NCI-H460 (cell line): ENCODE results near the gene NFKBIZ. TPM values are rescaled to one million over a fixed set of nuclear protein-coding genes. Genes with fewer than 3 reads are reported as not detected.

Source experiments
- DNase-seq: peaks from one replicate; pipeline ENCODE4 v3.0.0-alpha.2; 2016; ENCODE audit warnings: low read depth; ENCODE audit errors: extremely low read depth
- total RNA-seq: library from RNA; depleted of rRNA; stranded (reverse); fragments of >200 nt; shearing (Covaris generic); gene quantifications from 2 replicates; pipeline ENCODE4 v1.2.3, GENCODE V29; 2014

NFKBIZ gene
- total RNA-seq, 1 experiment from 2014 or later = 4.7 TPM

GRCh38 chr3:101824702-101825101, 24.6 kb upstream of the NFKBIZ start:
- no peak for DNase-seq

GRCh38 chr3:101825904-101826445, 23.3 kb upstream of the NFKBIZ start:
- DNase-seq = no peak

GRCh38 chr3:101827211-101828174, 21.8 kb upstream of the NFKBIZ start:
- no peak for DNase-seq

- no peak for DNase-seq
These were observed 21.0 kb upstream of the NFKBIZ start for GRCh38 chr3:101828276-101828675.

- no peak for DNase-seq
These were observed 20.4 kb upstream of the NFKBIZ start for GRCh38 chr3:101828691-101829436.

- DNase-seq = no peak
These were observed 19.9 kb upstream of the NFKBIZ start for GRCh38 chr3:101829437-101829830.

- no peak for DNase-seq
These were observed 19.4 kb upstream of the NFKBIZ start for GRCh38 chr3:101829874-101830273.

- DNase-seq = no peak
These were observed 15.8 kb upstream of the NFKBIZ start for GRCh38 chr3:101833446-101833974.

- DNase-seq = no peak
These were observed 13.6 kb upstream of the NFKBIZ start for GRCh38 chr3:101835676-101836075.

- DNase-seq = no peak
These were observed 13.2 kb upstream of the NFKBIZ start for GRCh38 chr3:101836160-101836559.

GRCh38 chr3:101836652-101837598, 12.4 kb upstream of the NFKBIZ start:
- no peak for DNase-seq

- no peak for DNase-seq
These were observed 10.6 kb upstream of the NFKBIZ start for GRCh38 chr3:101838691-101839090.

- no peak for DNase-seq
These were observed 9.2 kb upstream of the NFKBIZ start for GRCh38 chr3:101840066-101840465.

GRCh38 chr3:101842245-101842934, 6.9 kb upstream of the NFKBIZ start:
- DNase-seq = no peak

- DNase-seq = no peak
These were observed 6.4 kb upstream of the NFKBIZ start for GRCh38 chr3:101842935-101843330.

- DNase-seq = no peak
These were observed 3.9 kb upstream of the NFKBIZ start for GRCh38 chr3:101845425-101845824.

- DNase-seq = no peak
These were observed 2.6 kb upstream of the NFKBIZ start for GRCh38 chr3:101846709-101847108.

- no peak for DNase-seq
These were observed 2.0 kb upstream of the NFKBIZ start for GRCh38 chr3:101847328-101847727.

- DNase-seq = no peak
These were observed 988 bp upstream of the NFKBIZ start for GRCh38 chr3:101848326-101848725.
